Loucy (cell line): Measurements from ENCODE around the gene GPR153.

Experiments
- H2AFZ ChIP-seq: fragments of 200-600 bp; sonication (generic); 2 replicates; pipeline ENCODE4 v1.6.0; 2016; ENCODE audit warnings: antibody characterized with exemption, mild to moderate bottlenecking, low read length, moderate library complexity
- H3F3A ChIP-seq: fragments of 200-600 bp; 2 replicates; pipeline ENCODE4 v1.6.0; 2016; ENCODE audit warnings: antibody characterized with exemption, low read depth, mild to moderate bottlenecking
- H3K27me3 ChIP-seq: fragments of 200-600 bp; sonication (generic); 2 replicates; pipeline ENCODE4 v1.6.1; 2014; ENCODE audit warnings: low read length, mild to moderate bottlenecking; ENCODE audit not compliant: insufficient read depth, poor library complexity, severe bottlenecking
- H3K36me3 ChIP-seq: fragments of 200-600 bp; sonication (generic); 2 replicates; pipeline ENCODE4 v1.6.1; 2016; ENCODE audit warnings: low read length; ENCODE audit not compliant: insufficient read depth
- H3K4me1 ChIP-seq: fragments of 200-600 bp; sonication (generic); 2 replicates; pipeline ENCODE4 v1.5.1; 2014; ENCODE audit warnings: low read length, mild to moderate bottlenecking; ENCODE audit not compliant: insufficient read depth, poor library complexity, severe bottlenecking
- H3K4me2 ChIP-seq: fragments of 200-600 bp; sonication (generic); 2 replicates; pipeline ENCODE4 v1.6.0; 2014; ENCODE audit warnings: antibody characterized with exemption, low read length, low read depth, mild to moderate bottlenecking; ENCODE audit not compliant: poor library complexity, severe bottlenecking
- H3K4me3 ChIP-seq: fragments of 200-600 bp; sonication (generic); 2 replicates; pipeline ENCODE4 v1.5.1; 2014; ENCODE audit warnings: low read length, mild to moderate bottlenecking, mixed read lengths; ENCODE audit not compliant: poor library complexity, severe bottlenecking
- H3K79me2 ChIP-seq: fragments of 200-600 bp; sonication (generic); 2 replicates; pipeline ENCODE4 v1.6.1; 2014; ENCODE audit warnings: low read length; ENCODE audit not compliant: insufficient read depth
- H3K9ac ChIP-seq: fragments of 200-600 bp; sonication (generic); 2 replicates; pipeline ENCODE4 v1.6.0; 2014; ENCODE audit warnings: mild to moderate bottlenecking, low read depth, low read length, moderate library complexity; ENCODE audit not compliant: poor library complexity, severe bottlenecking
- H3K9me2 ChIP-seq: fragments of 200-600 bp; sonication (generic); replicated peaks from 2 replicates; pipeline ENCODE4 v1.6.1; 2016; ENCODE audit warnings: low read depth, low read length, mixed read lengths
- H3K9me3 ChIP-seq: fragments of 200-600 bp; sonication (generic); 2 replicates; pipeline ENCODE4 v1.6.1; 2014; ENCODE audit warnings: mild to moderate bottlenecking, antibody characterized with exemption, low read length, low read depth; ENCODE audit not compliant: insufficient read depth
- H4K20me1 ChIP-seq: fragments of 200-600 bp; sonication (generic); 2 replicates; pipeline ENCODE4 v1.6.0; 2014; ENCODE audit warnings: antibody characterized with exemption, low read length, mild to moderate bottlenecking; ENCODE audit not compliant: insufficient read depth, poor library complexity, severe bottlenecking
- CTCF ChIP-seq: fragments of 200-600 bp; sonication (generic); conservative IDR thresholded peaks from 2 replicates; pipeline ENCODE4 v1.5.1; 2014; ENCODE audit warnings: mild to moderate bottlenecking, antibody characterized with exemption, low read length
- EZH2phosphoT487 ChIP-seq: fragments of 200-600 bp; IDR thresholded peaks from 2 replicates; pipeline ENCODE4 v1.6.1; 2018; ENCODE audit warnings: antibody characterized with exemption, mild to moderate bottlenecking, moderate library complexity, borderline replicate concordance

The GPR153 gene

DNA sequence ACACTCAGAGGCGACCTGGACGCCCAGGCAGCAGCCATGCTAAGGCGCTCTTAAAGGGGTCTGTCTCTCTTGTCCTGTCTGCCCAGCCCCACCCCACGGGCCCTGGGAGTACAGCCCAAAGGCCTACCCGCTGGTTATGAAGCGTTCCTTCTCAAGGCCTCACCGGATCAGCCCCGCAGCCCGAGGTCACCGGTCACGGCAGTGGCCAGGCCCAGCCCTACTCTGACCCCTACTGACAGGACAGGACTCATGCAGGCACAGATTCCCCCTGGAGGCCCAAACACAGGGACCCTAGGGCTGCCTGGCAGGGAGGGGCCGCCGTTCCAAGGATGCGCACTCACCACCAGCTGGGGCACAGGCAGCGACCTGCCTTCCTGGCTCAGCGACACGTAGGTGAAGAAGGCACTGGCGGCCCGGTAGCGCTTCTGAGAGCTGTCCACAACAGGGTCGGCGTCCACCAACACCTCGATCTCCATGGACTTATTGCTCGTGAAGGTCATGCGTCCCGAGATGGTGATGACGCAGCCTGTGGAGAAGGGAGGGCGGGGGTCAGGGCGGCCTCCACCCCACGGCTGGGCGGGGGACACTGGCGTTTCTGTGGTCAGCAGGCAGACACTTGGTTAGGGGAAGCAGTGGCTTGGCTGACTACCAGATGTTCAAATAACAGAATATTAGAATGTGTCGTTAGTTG is 20.0 kb upstream of the GPR153 start:
- no peak overlapping the region for H3K4me2 ChIP-seq
- H2AFZ ChIP-seq = no peak overlapping the region
- no peaks in the 10 kb centered on the region for H3K79me2 ChIP-seq
- H3K36me3 ChIP-seq = no peaks in the 10 kb centered on the region; the same call in 1 of the 2 replicates
- no peak overlapping the region for H3K9ac ChIP-seq
- H3K9me2 ChIP-seq = no peaks in the 10 kb centered on the region
- no peaks in the 10 kb centered on the region for H3F3A ChIP-seq
- H3K4me1 ChIP-seq = no peaks in the 10 kb centered on the region
- no peak for TF ChIP-seq EZH2phosphoT487
- peak; percentile 27; the same call in 1 of the 2 replicates for TF ChIP-seq CTCF
- H3K27me3 ChIP-seq = no peaks in the 10 kb centered on the region
- no peak overlapping the region for H3K4me3 ChIP-seq
- no peaks in the 10 kb centered on the region for H4K20me1 ChIP-seq
- no peaks in the 10 kb centered on the region for H3K9me3 ChIP-seq

- Histone ChIP-seq H3K9me2 (no peaks in the 10 kb centered on the region), H3K27me3 (no peaks in the 10 kb centered on the region), H3K36me3 (no peaks in the 10 kb centered on the region; the same call in 1 of the 2 replicates), H3K4me3 (no peak overlapping the region), H2AFZ (no peak overlapping the region), H3K4me1 (no peaks in the 10 kb centered on the region), H4K20me1 (no peaks in the 10 kb centered on the region), H3K4me2 (no peak overlapping the region), H3F3A (no peaks in the 10 kb centered on the region), H3K9me3 (no peaks in the 10 kb centered on the region), H3K9ac (no peak overlapping the region), H3K79me2 (no peaks in the 10 kb centered on the region)
- TF ChIP-seq EZH2phosphoT487 (no peak), CTCF (no peak)
Observed at GRCh38 chr1:6279613-6280383, 18.9 kb upstream of the GPR153 start.

GRCh38 chr1:6279066-6279465 is 18.2 kb upstream of the GPR153 start:
- no peaks in the 10 kb centered on the region for H3F3A ChIP-seq
- H3K9ac ChIP-seq = no peak overlapping the region
- no peaks in the 10 kb centered on the region for H3K9me2 ChIP-seq
- no peaks in the 10 kb centered on the region for H4K20me1 ChIP-seq
- no peaks in the 10 kb centered on the region for H3K9me3 ChIP-seq
- no peak overlapping the region for H3K4me2 ChIP-seq
- no peaks in the 10 kb centered on the region; the same call in 1 of the 2 replicates for H3K36me3 ChIP-seq
- H3K4me1 ChIP-seq = no peaks in the 10 kb centered on the region
- H2AFZ ChIP-seq = no peak overlapping the region
- TF ChIP-seq CTCF = no peak
- no peaks in the 10 kb centered on the region for H3K27me3 ChIP-seq
- H3K79me2 ChIP-seq = no peaks in the 10 kb centered on the region
- no peak overlapping the region for H3K4me3 ChIP-seq
